Measurements from ENCODE around the gene SLC22A23.

The SLC22A23 gene

GRCh38 chr6:3471711-3472110 lies 14.9 kb upstream of the SLC22A23 start:
- TF ChIP-seq CREB1 (IDR thresholded peaks at IDR 0.05; ENCODE audit: low read depth) = no peak
- no peak for TF ChIP-seq EGR1 (IDR thresholded peaks at IDR 0.05)
- no peak for TF ChIP-seq TEAD4 (IDR thresholded peaks at IDR 0.05)
- no peak for TF ChIP-seq RAD21 (IDR thresholded peaks at IDR 0.05; ENCODE audit: low read depth)
- TF ChIP-seq TCF12 (IDR thresholded peaks at IDR 0.05; ENCODE audit: low read depth) = no peak
- TF ChIP-seq EP300 (IDR thresholded peaks at IDR 0.05; ENCODE audit: borderline replicate concordance) = no peak
- TF ChIP-seq USF1 (IDR thresholded peaks at IDR 0.05) = no peak
- no peak for TF ChIP-seq YY1 (IDR thresholded peaks at IDR 0.05; ENCODE audit: low read depth)
- TF ChIP-seq FOXM1 (IDR thresholded peaks at IDR 0.05; ENCODE audit: borderline replicate concordance, low read depth) = no peak
- no peak for TF ChIP-seq ZBTB7A (IDR thresholded peaks at IDR 0.05; ENCODE audit: low read depth)
- no peak for TF ChIP-seq NFIC (IDR thresholded peaks at IDR 0.05)
- no peak for TF ChIP-seq REST (IDR thresholded peaks at IDR 0.05; ENCODE audit: low read depth)
- TF ChIP-seq MAX (IDR thresholded peaks at IDR 0.05) = no peak
- no peak for TF ChIP-seq TAF1 (IDR thresholded peaks at IDR 0.05; ENCODE audit: low read depth)
- no peak for TF ChIP-seq CEBPB (IDR thresholded peaks at IDR 0.05)

- TF ChIP-seq CREB1 (IDR thresholded peaks at IDR 0.05; ENCODE audit: low read depth) (no peak), ZBTB7A (IDR thresholded peaks at IDR 0.05; ENCODE audit: low read depth) (no peak), TEAD4 (IDR thresholded peaks at IDR 0.05) (no peak), EGR1 (IDR thresholded peaks at IDR 0.05) (no peak), EP300 (IDR thresholded peaks at IDR 0.05; ENCODE audit: borderline replicate concordance) (no peak), YY1 (IDR thresholded peaks at IDR 0.05; ENCODE audit: low read depth) (no peak), TCF12 (IDR thresholded peaks at IDR 0.05; ENCODE audit: low read depth) (no peak), NFIC (IDR thresholded peaks at IDR 0.05) (no peak), TAF1 (IDR thresholded peaks at IDR 0.05; ENCODE audit: low read depth) (no peak), FOXM1 (IDR thresholded peaks at IDR 0.05; ENCODE audit: borderline replicate concordance, low read depth) (no peak)
Observed at GRCh38 chr6:3471286-3471685, 14.4 kb upstream of the SLC22A23 start.

GRCh38 chr6:3468585-3468984 lies 11.7 kb upstream of the SLC22A23 start:
- no peak for TF ChIP-seq RAD21 (IDR thresholded peaks at IDR 0.05; ENCODE audit: low read depth)
- TF ChIP-seq YY1 (IDR thresholded peaks at IDR 0.05; ENCODE audit: low read depth) = no peak
- TF ChIP-seq CEBPB (IDR thresholded peaks at IDR 0.05) = no peak

- TF ChIP-seq RAD21 (IDR thresholded peaks at IDR 0.05; ENCODE audit: low read depth) = no peak
Observed at GRCh38 chr6:3467996-3468395, 11.1 kb upstream of the SLC22A23 start.

GRCh38 chr6:3466488-3467219 lies 9.8 kb upstream of the SLC22A23 start:
- TF ChIP-seq CEBPB (IDR thresholded peaks at IDR 0.05) (no peak), TAF1 (IDR thresholded peaks at IDR 0.05; ENCODE audit: low read depth) (no peak), MAX (IDR thresholded peaks at IDR 0.05) (no peak), USF1 (IDR thresholded peaks at IDR 0.05) (no peak), ZBTB7A (IDR thresholded peaks at IDR 0.05; ENCODE audit: low read depth) (no peak)

GRCh38 chr6:3460253-3460652 lies 3.4 kb upstream of the SLC22A23 start:
- TF ChIP-seq NFIC (IDR thresholded peaks at IDR 0.05) (no peak), FOXM1 (IDR thresholded peaks at IDR 0.05; ENCODE audit: borderline replicate concordance, low read depth) (no peak), TAF1 (IDR thresholded peaks at IDR 0.05; ENCODE audit: low read depth) (no peak), REST (IDR thresholded peaks at IDR 0.05; ENCODE audit: low read depth) (no peak), YY1 (IDR thresholded peaks at IDR 0.05; ENCODE audit: low read depth) (no peak), CREB1 (IDR thresholded peaks at IDR 0.05; ENCODE audit: low read depth) (no peak), EP300 (IDR thresholded peaks at IDR 0.05; ENCODE audit: borderline replicate concordance) (no peak), CEBPB (IDR thresholded peaks at IDR 0.05) (no peak), RAD21 (IDR thresholded peaks at IDR 0.05; ENCODE audit: low read depth) (no peak), USF1 (IDR thresholded peaks at IDR 0.05) (no peak), MAX (IDR thresholded peaks at IDR 0.05) (no peak), ZBTB7A (IDR thresholded peaks at IDR 0.05; ENCODE audit: low read depth) (no peak), TCF12 (IDR thresholded peaks at IDR 0.05; ENCODE audit: low read depth) (no peak), EGR1 (IDR thresholded peaks at IDR 0.05) (no peak), TEAD4 (IDR thresholded peaks at IDR 0.05) (no peak)
